Lung (tissue), 12 donors: Measurements from ENCODE around the gene GUCY1A2. TPM values are rescaled to one million over a fixed set of nuclear protein-coding genes. Genes with fewer than 3 reads are reported as not detected.

ENCODE experiments used
- ATAC-seq: fragments of 200-7000 bp; cut with Tn5 transposase; one replicate; pipeline ENCODE4 v1.9.1; 2020; ENCODE audit warnings: moderate number of reproducible peaks; ENCODE audit not compliant: insufficient read depth, low FRiP score
- DNase-seq, 3 donors: peaks; one replicate each; pipeline ENCODE4 v3.0.0-alpha.2; 2013 to 2017
- H3K27ac ChIP-seq, 2 donors: one replicate each; pipeline ENCODE4 v1.5.1; 2013; ENCODE audit warnings: mild to moderate bottlenecking in 2 of 2, moderate library complexity in 2 of 2, control low read depth in 1 of 2, inconsistent platforms in 1 of 2, low read depth in 1 of 2, low read length in 1 of 2
- H3K27me3 ChIP-seq, 3 donors: one replicate each; pipeline ENCODE4 v1.5.1; 2013; ENCODE audit warnings: low read length in 2 of 3; ENCODE audit not compliant: control insufficient read depth in 3 of 3, insufficient read depth in 3 of 3
- H3K36me3 ChIP-seq, 4 donors: one replicate each; pipeline ENCODE4 v1.5.1; 2013; ENCODE audit warnings: low read length in 4 of 4, mild to moderate bottlenecking in 1 of 4, moderate library complexity in 1 of 4; ENCODE audit not compliant: control insufficient read depth in 4 of 4, insufficient read depth in 4 of 4
- H3K4me1 ChIP-seq, 5 donors: one replicate each; pipeline ENCODE4 v1.5.1; 2013; ENCODE audit warnings: low read length in 5 of 5, mild to moderate bottlenecking in 2 of 5, moderate library complexity in 1 of 5; ENCODE audit not compliant: control insufficient read depth in 5 of 5, insufficient read depth in 5 of 5
- H3K4me3 ChIP-seq: one replicate; pipeline ENCODE4 v1.5.1; 2013; ENCODE audit warnings: mild to moderate bottlenecking, control low read depth, moderate library complexity
- H3K9ac ChIP-seq, 2 donors: one replicate each; pipeline ENCODE4 v1.5.1; 2013; ENCODE audit warnings: low read length in 2 of 2, control low read depth in 1 of 2; ENCODE audit not compliant: insufficient read depth in 1 of 2
- H3K9me3 ChIP-seq, 4 donors: one replicate each; pipeline ENCODE4 v1.5.1; 2013; ENCODE audit warnings: low read length in 3 of 4, mild to moderate bottlenecking in 1 of 4, moderate library complexity in 1 of 4; ENCODE audit not compliant: control insufficient read depth in 4 of 4, insufficient read depth in 3 of 4
- CTCF ChIP-seq: IDR thresholded peaks from 2 replicates; pipeline ENCODE4 v1.5.1; 2012; ENCODE audit warnings: mild to moderate bottlenecking; ENCODE audit errors: control extremely low read depth, extremely low read depth
- WGBS, 2 donors: extraction: QIAGEN DNeasy Blood & Tissue Kit; methylation state at CpG; one replicate each; pipeline ENCODE4 v1.1.7; 2013; 5-methylcytosine and 5-hydroxymethylcytosine counted together
- polyA plus RNA-seq, 2 donors: library from polyadenylated mRNA; stranded (reverse); fragments of 200-250 nt; gene quantifications; one replicate each; pipeline ENCODE4 v1.2.1, GENCODE V29; 2013
- total RNA-seq, 2 donors: library from RNA; depleted of rRNA in 1 of 2; stranded (reverse); fragments of >200 nt in 1 of 2; gene quantifications; one replicate each; pipeline ENCODE4 v1.2.1, GENCODE V29; 2014 to 2021
- donor health status: control.
- donor health status: control.
- donor health status: Bipolar disorder and iron deficiency.
- donor health status: healthy.
- donor health status: DM: yes; HTN: yes; CAD: no.

GUCY1A2 gene
- total and polyA plus RNA-seq, 4 donors, result 1.3 to 55.2 (median 5.7) TPM

DNA sequence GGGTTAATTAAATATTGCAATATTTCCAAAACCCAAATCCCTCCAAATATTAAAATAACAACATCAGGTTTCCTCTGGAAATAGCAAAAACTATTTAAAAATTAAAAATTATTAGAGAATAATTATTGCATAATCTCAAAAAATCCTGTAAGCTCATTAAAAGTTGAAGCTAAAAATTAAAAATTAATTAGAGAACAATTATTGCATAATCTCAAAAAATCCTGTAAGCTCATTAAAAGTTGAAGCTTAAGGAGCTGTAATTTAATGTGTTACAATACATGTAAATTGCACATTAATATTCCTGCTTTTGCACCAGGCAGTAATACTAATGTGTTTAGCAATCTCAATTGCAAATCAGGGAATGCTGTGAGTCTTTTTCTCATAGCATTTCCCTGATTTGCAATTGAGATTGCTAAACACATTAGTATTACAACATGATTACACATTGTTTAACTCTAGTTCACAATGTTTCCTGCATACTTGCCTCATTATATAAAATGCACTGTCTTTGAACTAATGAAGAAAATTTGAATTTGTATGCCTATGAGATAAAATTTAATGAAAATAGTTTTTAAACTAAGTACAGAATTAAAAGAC, 247.7 kb downstream of the GUCY1A2 start:
- Histone ChIP-seq H3K36me3 (peaks cover 0 to under 1% (median 0%) of the 10 kb centered on the region in 4 donors), H3K4me3 (no peak overlapping the region), H3K4me1 (peaks cover 0 to 6% (median 5%) of the 10 kb centered on the region in 5 donors), H3K27ac (no peak overlapping the region), H3K27me3 (no peaks in the 10 kb centered on the region), H3K9ac (no peak overlapping the region), H3K9me3 (no peaks in the 10 kb centered on the region)
- TF ChIP-seq CTCF, result no peak
- peak in 2 of 3 donors; percentile 26 to 50 for DNase-seq
- ATAC-seq, result no peak

GRCh38 chr11:106765469-106766258, 252.6 kb downstream of the GUCY1A2 start:
- DNase-seq, result peak in 2 of 3 donors; percentile 86 to 88
- Histone ChIP-seq H3K27ac (no peak overlapping the region), H3K36me3 (no peaks in the 10 kb centered on the region), H3K9ac (no peak overlapping the region), H3K4me3 (no peak overlapping the region), H3K9me3 (no peaks in the 10 kb centered on the region), H3K27me3 (no peaks in the 10 kb centered on the region), H3K4me1 (peaks cover 0 to 31% (median 10%) of the 10 kb centered on the region in 5 donors)
- no peak for ATAC-seq
- WGBS, 2 donors, result 70 to 73% methylated on average over 2 of the region's 2 CpGs
- TF ChIP-seq CTCF, result no peak

DNA sequence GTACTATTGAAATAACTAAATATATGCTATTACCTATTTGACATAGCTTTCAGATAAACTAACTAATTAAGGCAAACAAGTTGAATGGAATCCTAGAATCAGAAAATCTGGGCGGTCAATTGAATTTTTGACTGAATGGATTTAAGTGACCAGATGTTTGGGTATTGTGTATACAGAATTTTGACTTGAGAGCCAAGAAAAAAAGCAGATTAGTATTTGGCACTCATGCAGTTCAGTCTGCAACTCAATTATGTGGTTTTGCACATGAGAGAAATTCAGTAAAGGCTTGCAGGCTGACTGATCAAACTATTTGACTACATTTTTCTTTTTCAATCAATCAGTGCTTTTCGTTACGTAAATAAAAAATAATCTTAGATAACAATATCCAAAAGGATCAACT, 254.8 kb downstream of the GUCY1A2 start:
- DNase-seq, result peak in 2 of 3 donors; percentile 76 to 77
- H3K4me1 ChIP-seq, result peaks cover 0 to 31% (median 9%) of the 10 kb centered on the region in 5 donors
- no peaks in the 10 kb centered on the region for H3K36me3 ChIP-seq
- no peak overlapping the region for H3K27ac ChIP-seq
- no peak for TF ChIP-seq CTCF
- WGBS, 2 donors, result 84 to 89% methylated on average over 3 of the region's 3 CpGs
- H3K9ac ChIP-seq, result no peak overlapping the region
- H3K4me3 ChIP-seq, result no peak overlapping the region
- H3K27me3 ChIP-seq, result no peaks in the 10 kb centered on the region
- no peaks in the 10 kb centered on the region for H3K9me3 ChIP-seq
- ATAC-seq, result no peak
